Fibroblast of skin of left quadriceps (primary cell): ENCODE results near the gene G6PD.
"Not testable (repeated sequence)": the region's sequence is repeated elsewhere in the genome, so short reads cannot be mapped to it uniquely, and the experiment has no call there.

Experiments used
- DNase-seq, 2 experiments: peaks; one replicate each; pipeline ENCODE4 v3.0.0-alpha.2; 2013; ENCODE audit warnings: low read depth in 2 of 2

The G6PD gene

DNA sequence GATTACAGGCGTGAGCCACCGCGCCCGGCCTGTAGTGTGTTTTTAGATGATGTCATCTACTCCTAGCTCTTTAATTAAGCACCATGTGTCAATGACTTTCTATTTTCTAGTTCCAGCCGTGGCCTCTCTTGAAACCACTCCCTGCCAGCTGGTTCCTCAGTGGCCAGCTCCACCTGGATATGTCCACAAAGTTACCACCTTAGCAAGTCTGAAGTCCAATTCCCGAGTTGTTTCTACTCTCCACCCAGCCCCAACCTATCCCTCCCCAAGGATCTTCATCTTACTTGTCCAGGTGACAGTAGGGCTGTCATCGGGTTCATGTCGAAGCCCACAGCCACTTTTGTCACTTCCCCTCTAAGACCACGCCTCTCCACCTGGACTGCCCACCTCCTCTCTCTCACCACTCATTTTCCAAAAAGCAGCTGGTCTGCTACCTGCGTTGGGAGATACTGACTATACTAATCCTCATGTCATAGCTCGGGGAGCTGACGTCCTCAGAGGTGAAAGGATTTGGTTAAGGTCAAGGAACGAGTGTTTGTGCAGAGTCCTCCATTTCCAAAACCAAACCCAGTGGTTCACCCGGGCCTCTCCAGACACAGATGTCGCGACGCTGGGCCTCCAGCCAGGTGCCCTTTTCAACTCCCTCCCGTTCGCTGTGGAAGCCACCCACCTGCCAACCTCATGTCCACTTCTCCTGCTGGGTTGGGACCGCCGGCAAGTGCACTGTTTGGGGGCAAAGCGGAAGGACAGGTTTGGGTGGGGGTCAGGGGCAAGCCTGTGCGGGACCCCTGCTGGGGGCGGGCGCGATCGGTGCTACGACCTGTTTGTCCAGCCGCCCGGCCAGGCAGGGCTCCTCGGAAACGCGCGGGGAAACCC is 31.3 kb downstream of the G6PD start:
- DNase-seq: no peak

- DNase-seq: no peak
These were observed 32.9 kb downstream of the G6PD start for GRCh38 chrX:154513716-154514115.

DNA sequence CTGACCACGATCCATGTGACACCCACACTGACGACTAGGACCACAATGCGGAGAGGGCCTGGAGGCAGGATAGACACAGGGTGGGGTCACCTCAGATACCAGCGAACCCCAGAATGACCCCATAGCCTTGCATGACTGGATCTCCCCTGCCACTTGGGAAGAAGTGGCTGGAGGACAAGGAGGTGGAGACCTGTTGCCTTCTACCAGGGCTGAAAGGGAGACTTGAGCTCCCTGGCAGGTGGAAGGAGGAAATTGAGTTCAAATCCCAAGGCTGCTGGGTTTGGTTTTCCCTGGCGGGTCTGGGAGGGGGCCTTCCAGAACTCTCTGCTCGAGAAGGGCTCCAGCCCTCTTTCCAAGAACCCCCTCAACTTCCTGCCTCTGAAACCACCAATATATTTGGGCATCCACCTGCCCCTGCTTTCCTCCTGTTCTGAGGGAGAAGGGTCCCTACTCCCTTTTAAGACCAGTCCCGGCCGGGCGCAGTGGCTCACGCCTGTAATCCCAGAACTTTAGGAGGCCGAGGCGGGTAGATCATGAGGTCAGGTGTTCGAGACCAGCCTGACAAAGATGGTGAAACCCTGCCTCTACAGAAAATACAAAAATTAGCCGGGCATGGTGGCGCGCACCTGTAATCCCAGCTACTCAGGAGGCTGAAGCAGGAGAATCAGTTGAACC is 33.6 kb downstream of the G6PD start:
- DNase-seq: no peak

DNA sequence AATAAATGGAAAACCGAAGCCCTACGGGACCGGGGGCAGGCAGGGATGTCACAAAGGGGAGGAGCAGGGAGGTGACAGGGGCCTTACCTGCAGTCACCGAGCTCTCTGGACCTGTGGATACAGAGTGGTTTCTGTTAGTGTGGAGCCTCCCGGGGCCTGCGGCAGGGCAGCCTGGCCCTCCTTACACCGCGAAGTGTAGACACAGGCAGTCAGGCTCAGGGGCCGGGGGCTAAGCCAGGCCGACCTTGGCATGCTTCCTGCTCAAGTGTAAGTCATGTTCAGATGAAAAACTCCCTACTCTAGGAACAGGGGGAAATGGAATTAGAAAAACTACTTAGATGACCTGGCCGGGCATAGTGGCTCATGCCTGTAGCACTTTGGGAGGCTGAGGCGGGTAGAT is 34.9 kb downstream of the G6PD start:
- DNase-seq: no peak

DNA sequence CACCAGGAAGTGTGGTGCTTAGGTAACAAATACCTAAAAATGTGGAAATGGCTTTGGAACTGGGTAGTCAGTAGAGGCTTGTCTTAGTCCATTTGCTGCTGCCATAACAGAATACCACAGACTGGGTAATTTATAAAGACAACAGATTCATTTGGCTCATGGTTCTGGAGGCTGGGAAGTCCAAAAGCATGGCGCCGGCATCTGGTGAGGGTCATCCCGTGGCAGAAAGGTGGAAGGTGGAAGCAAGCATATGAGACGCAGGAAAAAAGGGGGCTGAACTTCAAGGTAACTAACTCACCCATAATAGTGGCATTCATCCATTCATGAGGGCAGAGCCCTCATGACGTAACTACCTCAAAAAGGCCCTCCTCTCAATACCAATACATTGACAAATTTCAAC is 37.2 kb downstream of the G6PD start:
- DNase-seq: no peak

- no peak for DNase-seq
These were observed 38.3 kb downstream of the G6PD start for GRCh38 chrX:154508384-154508745.

DNA sequence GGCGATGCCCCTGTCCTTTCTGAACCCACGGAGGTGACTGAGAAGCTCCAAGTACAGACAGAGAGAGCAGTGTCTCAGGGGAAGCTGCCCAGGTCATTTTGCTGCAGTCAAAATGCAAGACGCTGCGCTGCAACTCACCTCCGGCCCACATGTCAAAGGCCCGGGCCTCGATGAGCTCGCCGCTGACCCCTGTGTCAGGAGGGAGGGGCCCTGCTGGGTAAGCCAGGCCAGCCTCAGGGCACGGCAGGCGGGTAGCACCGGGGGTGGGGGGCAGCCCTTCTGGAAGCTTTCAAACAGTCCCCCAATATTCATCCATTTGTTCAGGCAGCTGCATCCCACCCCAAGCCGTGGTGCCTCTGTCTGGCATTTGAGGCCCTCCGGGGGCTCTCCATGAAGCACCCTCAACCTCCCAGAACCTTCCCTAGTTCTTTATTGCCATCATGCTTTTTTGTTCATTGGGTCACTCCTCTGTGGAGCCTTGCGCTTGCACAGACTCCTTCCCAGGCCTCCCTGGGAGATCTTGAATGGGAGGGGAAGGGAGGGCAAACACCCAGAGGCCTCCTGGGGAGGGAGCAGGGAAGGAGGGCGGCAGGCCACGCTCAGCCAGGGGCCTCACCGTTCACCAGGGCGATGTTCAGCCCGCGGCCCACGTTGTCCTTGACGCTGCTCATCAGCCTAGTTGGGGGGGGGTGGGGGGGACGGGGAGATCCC is 38.8 kb downstream of the G6PD start:
- no peak for DNase-seq

- DNase-seq: no peak
These were observed 39.9 kb downstream of the G6PD start for GRCh38 chrX:154506483-154507332.

- DNase-seq: no peak
These were observed 40.9 kb downstream of the G6PD start for GRCh38 chrX:154505734-154506133.

- no peak for DNase-seq
These were observed 43.7 kb downstream of the G6PD start for GRCh38 chrX:154502989-154503388.

- DNase-seq: no peak
These were observed 44.5 kb downstream of the G6PD start for GRCh38 chrX:154502098-154502497.

GRCh38 chrX:154501423-154501822 is 45.2 kb downstream of the G6PD start:
- DNase-seq: not testable (repeated sequence)

DNA sequence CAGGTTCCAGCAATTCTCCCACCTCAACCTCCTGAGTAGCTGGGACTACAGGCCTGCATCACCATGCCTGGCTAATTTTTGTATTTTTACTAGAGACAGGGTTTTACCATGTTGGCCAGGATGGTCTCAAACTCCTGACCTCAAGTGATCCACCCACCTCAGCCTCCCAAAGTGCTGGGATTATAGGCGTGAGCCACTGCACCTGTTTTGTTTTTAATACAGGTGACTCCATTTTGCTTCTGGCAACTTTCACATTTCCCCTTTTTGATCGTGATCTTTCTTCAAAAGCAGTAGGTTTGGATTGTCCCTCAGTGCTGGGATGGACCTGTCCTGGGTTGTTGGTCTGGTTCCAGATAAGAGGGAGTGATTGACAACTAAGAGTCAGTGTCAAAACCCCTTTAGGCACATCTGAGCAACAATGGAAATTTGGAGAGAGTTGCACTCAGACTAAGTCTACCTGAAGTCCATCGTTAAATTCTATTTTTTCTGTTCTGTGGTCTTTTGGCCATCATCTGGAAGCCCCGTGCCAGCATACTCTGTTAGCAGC is 50.0 kb downstream of the G6PD start:
- not testable (repeated sequence) for DNase-seq

DNA sequence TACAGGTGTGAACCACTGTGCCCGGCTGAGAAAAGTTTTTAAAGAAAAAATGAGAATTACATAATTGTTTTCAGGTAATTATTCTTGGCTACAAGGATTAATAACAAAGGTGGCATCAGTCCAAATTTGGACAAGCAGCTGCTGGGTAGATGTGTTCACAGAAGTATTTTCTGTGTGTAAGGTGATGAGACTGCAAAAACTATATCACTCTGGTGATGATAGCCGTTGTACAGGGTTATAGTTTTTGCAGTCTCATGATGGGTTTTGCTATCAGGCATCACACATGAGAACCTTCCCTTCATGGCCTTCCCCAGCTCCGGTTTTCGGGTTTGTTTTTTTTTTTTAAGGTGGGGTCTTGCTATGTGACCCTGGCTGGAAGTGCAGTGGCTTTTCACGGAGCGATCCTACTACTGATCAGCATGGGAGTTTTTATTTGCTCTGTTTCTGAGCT is 51.1 kb downstream of the G6PD start:
- DNase-seq: no peak

GRCh38 chrX:154494715-154495114 is 51.9 kb downstream of the G6PD start:
- DNase-seq: no peak

- peak; percentile 79 to 80 for DNase-seq
These were observed 56.1 kb downstream of the G6PD start, which contains the start of gene SLC10A3 for GRCh38 chrX:154490414-154491083. TSS of gene SLC10A3 (minus strand) at chrX:154490629. CDS start at chrX:154488940, 1,689 bp downstream.

GRCh38 chrX:154490021-154490413 is 56.6 kb downstream of the G6PD start:
- no peak for DNase-seq

- DNase-seq: no peak
These were observed 57.5 kb downstream of the G6PD start for GRCh38 chrX:154489182-154489581.

GRCh38 chrX:154488336-154489075 is 58.1 kb downstream of the G6PD start:
- no peak for DNase-seq
